K562 (cell line): ENCODE results near the gene TMEM135. TPM values are rescaled to one million over a fixed set of nuclear protein-coding genes. Genes with fewer than 3 reads are reported as not detected.

Experiments used
- CC2D1A ChIP-seq: fragments of 450-650 bp; IDR thresholded peaks from 2 replicates; pipeline ENCODE4 v1.6.1; 2017; ENCODE audit warnings: mild to moderate bottlenecking
- EHMT2 ChIP-seq: fragments of 450-650 bp; IDR thresholded peaks from 2 replicates; pipeline ENCODE4 v1.6.1; 2018; ENCODE audit warnings: antibody characterized with exemption
- ELK3 ChIP-seq: fragments of 450-650 bp; formaldehyde crosslinking; IDR thresholded peaks from 2 replicates; pipeline ENCODE4 v1.4.0; 2020; ENCODE audit warnings: mild to moderate bottlenecking
- HDAC2 ChIP-seq: fragments of 450-650 bp; IDR thresholded peaks from 2 replicates; pipeline ENCODE4 v1.6.1; 2016; ENCODE audit warnings: mild to moderate bottlenecking
- HNRNPL ChIP-seq: fragments of 200-400 bp; formaldehyde crosslinking; IDR thresholded peaks from 2 replicates; pipeline ENCODE4 v1.6.1; 2017; ENCODE audit warnings: low read depth, mild to moderate bottlenecking, low read length
- ILK ChIP-seq: fragments of 450-650 bp; IDR thresholded peaks from 2 replicates; pipeline ENCODE4 v1.6.1; 2016; ENCODE audit warnings: missing genetic modification characterization, low read depth, mild to moderate bottlenecking, missing compliant biosample characterization, moderate library complexity, borderline replicate concordance
- KDM1A ChIP-seq, 2 experiments: fragments of 450-650 bp; IDR thresholded peaks; 2 replicates each; pipeline ENCODE4 v1.6.1; 2016; ENCODE audit warnings: mild to moderate bottlenecking in 2 of 2
- NELFE ChIP-seq: IDR thresholded peaks from 2 replicates; pipeline ENCODE4 v1.6.1; 2011; ENCODE audit warnings: mild to moderate bottlenecking; ENCODE audit not compliant: insufficient read depth, insufficient read length
- RBM39 ChIP-seq: fragments of 200-400 bp; formaldehyde crosslinking; optimal IDR thresholded peaks from 2 replicates; pipeline ENCODE3; 2018; ENCODE audit warnings: low read depth, low read length
- SMAD3 ChIP-seq: fragments of 450-650 bp; formaldehyde crosslinking; conservative IDR thresholded peaks from 2 replicates; pipeline ENCODE4 v1.4.0; 2020; ENCODE audit warnings: mild to moderate bottlenecking
- SMARCE1 ChIP-seq: fragments of 450-650 bp; IDR thresholded peaks from 2 replicates; pipeline ENCODE4 v1.7.1; 2016; ENCODE audit warnings: mild to moderate bottlenecking
- TRIM24 ChIP-seq, 2 experiments: fragments of 450-650 bp; IDR thresholded peaks; 2 replicates each; pipeline ENCODE4 v1.6.1; 2016
- ZBTB17 ChIP-seq: fragments of 450-650 bp; formaldehyde crosslinking; IDR thresholded peaks from 2 replicates; pipeline ENCODE4 v1.4.0; 2020; ENCODE audit warnings: mild to moderate bottlenecking
- ZNF316 ChIP-seq: fragments of 450-650 bp; IDR thresholded peaks from 2 replicates; pipeline ENCODE4 v1.6.1; 2016
- ZNF436 ChIP-seq: fragments of 250-450, 450-650 bp; sonication (Bioruptor Pico); formaldehyde crosslinking; IDR thresholded peaks from 2 replicates; pipeline ENCODE4 v1.7.0; 2020; ENCODE audit warnings: mild to moderate bottlenecking
- ZNF75A ChIP-seq: fragments of 450-650 bp; formaldehyde crosslinking; IDR thresholded peaks from 2 replicates; pipeline ENCODE4 v1.4.0; 2020; ENCODE audit warnings: mild to moderate bottlenecking
- ZNF766 ChIP-seq: fragments of 200-800 bp; sonication (Bioruptor generic); conservative IDR thresholded peaks from 2 replicates; pipeline ENCODE4 v1.6.1; 2016; ENCODE audit warnings: missing genetic modification characterization, missing compliant biosample characterization
- polyA plus RNA-seq, 8 experiments: library from polyadenylated mRNA; depleted of rRNA in 4 of 8; stranded (reverse) in 5 of 8; unstranded in 3 of 8; fragments of >200 nt; fragmentation: Nextera tagmentation in 2 of 8; fragmentation: Illumina TruSeq in 1 of 8; extraction: Ambion mirVana in 2 of 8; extraction: Trizol in 1 of 8; gene quantifications; 2 replicates each; pipeline versions ENCODE4 v1.2.1 to v1.2.3, GENCODE V29; 2011 to 2014; ENCODE audit warnings: inconsistent platforms in 1 of 8, missing spikeins in 1 of 8
- total RNA-seq, 7 experiments: library from RNA; depleted of rRNA in 6 of 7; stranded (reverse); fragments of >200 nt in 6 of 7; fragmentation: Illumina TruSeq in 2 of 7; extraction: Trizol in 2 of 7; gene quantifications; 2 replicates each; pipeline versions ENCODE4 v1.2.1 to v1.2.3, GENCODE V29; 2011 to 2021; ENCODE audit warnings: low replicate concordance in 1 of 7
- TF ChIP-seq, protein P1 (sequence below): fragments of 250-450 bp; sonication (Bioruptor Pico); IDR thresholded peaks from 2 replicates; pipeline ENCODE4 v1.5.0; 2020; ENCODE audit warnings: mild to moderate bottlenecking
- TF ChIP-seq, protein P2 (sequence below), 2 experiments: fragments of 450-650 bp; formaldehyde crosslinking in 1 of 2; IDR thresholded peaks; 2 replicates each; pipeline versions ENCODE4 v1.4.0 to v1.6.1; 2014 to 2020; ENCODE audit warnings: mild to moderate bottlenecking in 2 of 2, borderline replicate concordance in 1 of 2, low read depth in 1 of 2

Gene TMEM135
- total and polyA plus RNA-seq, 9 of the 15 experiments (the other 6 are each of a cell fraction or from before 2014, with no cell fraction given): 17.3 to 53.6 (median 24.9) TPM

DNA sequence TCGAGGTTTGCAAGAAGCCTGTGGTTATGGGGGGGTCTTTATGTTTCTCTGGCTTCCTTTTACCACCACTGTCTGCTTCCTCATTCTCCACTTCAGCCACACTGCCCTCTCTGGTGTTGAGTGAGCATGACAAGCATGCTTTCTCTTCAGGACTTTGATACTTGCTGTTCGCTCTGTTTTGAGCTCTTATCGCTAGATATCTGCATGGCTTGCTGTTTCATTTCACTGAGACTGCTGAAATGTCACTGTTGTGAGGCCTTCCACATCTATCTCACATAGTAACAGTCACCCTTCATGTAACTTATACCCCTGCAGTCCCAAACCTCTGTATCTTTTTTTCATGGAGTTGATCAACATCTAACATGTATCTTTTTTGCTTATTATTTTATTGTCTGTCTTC lies 59.8 kb downstream of the TMEM135 start (continued):
- 0 out of 4 replicates have a peak, but pooled peaks of 1 of the 2 experiments have one; percentile 24 for TF ChIP-seq TRIM24 (IDR thresholded peaks at IDR 0.05)
- 0 out of 2 replicates have a peak, but pooled peaks have one; percentile 33 for TF ChIP-seq HDAC2
- TF ChIP-seq, protein P1, sequence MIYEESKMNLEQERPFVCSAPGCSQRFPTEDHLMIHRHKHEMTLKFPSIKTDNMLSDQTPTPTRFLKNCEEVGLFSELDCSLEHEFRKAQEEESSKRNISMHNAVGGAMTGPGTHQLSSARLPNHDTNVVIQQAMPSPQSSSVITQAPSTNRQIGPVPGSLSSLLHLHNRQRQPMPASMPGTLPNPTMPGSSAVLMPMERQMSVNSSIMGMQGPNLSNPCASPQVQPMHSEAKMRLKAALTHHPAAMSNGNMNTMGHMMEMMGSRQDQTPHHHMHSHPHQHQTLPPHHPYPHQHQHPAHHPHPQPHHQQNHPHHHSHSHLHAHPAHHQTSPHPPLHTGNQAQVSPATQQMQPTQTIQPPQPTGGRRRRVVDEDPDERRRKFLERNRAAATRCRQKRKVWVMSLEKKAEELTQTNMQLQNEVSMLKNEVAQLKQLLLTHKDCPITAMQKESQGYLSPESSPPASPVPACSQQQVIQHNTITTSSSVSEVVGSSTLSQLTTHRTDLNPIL (CRISPR knock-in tag): no peak
- TF ChIP-seq KDM1A (IDR thresholded peaks at IDR 0.05): no peak
- no peak for TF ChIP-seq ZBTB17
- TF ChIP-seq, protein P2, sequence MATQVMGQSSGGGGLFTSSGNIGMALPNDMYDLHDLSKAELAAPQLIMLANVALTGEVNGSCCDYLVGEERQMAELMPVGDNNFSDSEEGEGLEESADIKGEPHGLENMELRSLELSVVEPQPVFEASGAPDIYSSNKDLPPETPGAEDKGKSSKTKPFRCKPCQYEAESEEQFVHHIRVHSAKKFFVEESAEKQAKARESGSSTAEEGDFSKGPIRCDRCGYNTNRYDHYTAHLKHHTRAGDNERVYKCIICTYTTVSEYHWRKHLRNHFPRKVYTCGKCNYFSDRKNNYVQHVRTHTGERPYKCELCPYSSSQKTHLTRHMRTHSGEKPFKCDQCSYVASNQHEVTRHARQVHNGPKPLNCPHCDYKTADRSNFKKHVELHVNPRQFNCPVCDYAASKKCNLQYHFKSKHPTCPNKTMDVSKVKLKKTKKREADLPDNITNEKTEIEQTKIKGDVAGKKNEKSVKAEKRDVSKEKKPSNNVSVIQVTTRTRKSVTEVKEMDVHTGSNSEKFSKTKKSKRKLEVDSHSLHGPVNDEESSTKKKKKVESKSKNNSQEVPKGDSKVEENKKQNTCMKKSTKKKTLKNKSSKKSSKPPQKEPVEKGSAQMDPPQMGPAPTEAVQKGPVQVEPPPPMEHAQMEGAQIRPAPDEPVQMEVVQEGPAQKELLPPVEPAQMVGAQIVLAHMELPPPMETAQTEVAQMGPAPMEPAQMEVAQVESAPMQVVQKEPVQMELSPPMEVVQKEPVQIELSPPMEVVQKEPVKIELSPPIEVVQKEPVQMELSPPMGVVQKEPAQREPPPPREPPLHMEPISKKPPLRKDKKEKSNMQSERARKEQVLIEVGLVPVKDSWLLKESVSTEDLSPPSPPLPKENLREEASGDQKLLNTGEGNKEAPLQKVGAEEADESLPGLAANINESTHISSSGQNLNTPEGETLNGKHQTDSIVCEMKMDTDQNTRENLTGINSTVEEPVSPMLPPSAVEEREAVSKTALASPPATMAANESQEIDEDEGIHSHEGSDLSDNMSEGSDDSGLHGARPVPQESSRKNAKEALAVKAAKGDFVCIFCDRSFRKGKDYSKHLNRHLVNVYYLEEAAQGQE (IDR thresholded peaks at IDR 0.05; ENCODE audit: borderline replicate concordance): peak; percentile 38; the same call in 1 of the 2 replicates
- TF ChIP-seq, protein P2 (CRISPR knock-in tag; IDR thresholded peaks at IDR 0.05; ENCODE audit: low read depth): no peak
- TF ChIP-seq HNRNPL: no peak
- no peak for TF ChIP-seq RBM39
- TF ChIP-seq ZNF316: peak; percentile 75
- 0 out of 2 replicates have a peak, but pooled peaks have one; percentile 17 for TF ChIP-seq EHMT2
- TF ChIP-seq ILK (tag): no peak
- no peak for TF ChIP-seq ELK3 (CRISPR knock-in tag)
- TF ChIP-seq SMAD3: no peak
- TF ChIP-seq ZNF766 (CRISPR knock-in tag): 0 out of 2 replicates have a peak, but pooled peaks have one; percentile 28
- peak; percentile 59 for TF ChIP-seq SMARCE1
- no peak for TF ChIP-seq ZNF436 (CRISPR knock-in tag)
- peak; percentile 77 for TF ChIP-seq CC2D1A
- TF ChIP-seq NELFE: no peak
- TF ChIP-seq ZNF75A (CRISPR knock-in tag): no peak
